GM12878 (cell line): Measurements from ENCODE around the gene SPRR3. TPM values are rescaled to one million over a fixed set of nuclear protein-coding genes. Genes with fewer than 3 reads are reported as not detected.
A peak's percentile ranks its signal among the peaks of the same experiment; 100 is the strongest.

ENCODE experiments used
- ATAC-seq: fragments of 200-7000 bp; cut with Tn5 transposase; 3 replicates; pipeline ENCODE4 v1.9.1; 2020; ENCODE audit warnings: mild to moderate bottlenecking, moderate library complexity
- BruUV-seq: library from RNA; stranded (reverse); fragments of 400-500 nt; replicated peaks from 2 replicates; lab custom pipeline; 2021; lab: Mats Ljungman, UMichigan
- CTCF ChIA-PET: fragments of 300-600 bp; sonication (Branson Sonifier 250); formaldehyde crosslinking; extraction: SDS; loops from one replicate; lab custom pipeline; 2021; ENCODE audit warnings: inconsistent platforms; lab: Yijun Ruan, JAX
- POLR2A ChIA-PET: fragments of 350-600 bp; formaldehyde crosslinking; extraction: SDS; loops from one replicate; lab custom pipeline; 2021; ENCODE audit warnings: inconsistent platforms; lab: Charles Lee
- RAD21 ChIA-PET: fragments of 300-600 bp; sonication (Branson Sonifier 250); formaldehyde crosslinking; loops from one replicate; lab custom pipeline; 2023; ENCODE audit warnings: antibody characterized with exemption; ENCODE audit not compliant: unreplicated experiment; lab: Charles Lee
- SMC1A ChIA-PET: fragments of 300-600 bp; sonication (Branson Sonifier 250); formaldehyde crosslinking; loops from one replicate; lab custom pipeline; 2023; ENCODE audit not compliant: unreplicated experiment, uncharacterized antibody; lab: Charles Lee
- DNase-seq: peaks from one replicate; pipeline ENCODE4 v3.0.0-alpha.2; 2011; ENCODE audit warnings: low read depth, low spot score
- FAIRE-seq: peaks from 3 replicates; lab custom pipeline; 2011; peaks lifted over from hg19 to GRCh38; lab: Jason Lieb, UNC
- H2AFZ ChIP-seq: 2 replicates; pipeline ENCODE4 v1.6.0; 2011; ENCODE audit warnings: low read depth, low read length, control low read depth; ENCODE audit not compliant: control insufficient read depth
- H3K27ac ChIP-seq: 2 replicates; pipeline ENCODE4 v1.5.1; 2011; ENCODE audit warnings: control low read depth; ENCODE audit not compliant: control insufficient read depth, insufficient read depth
- H3K27me3 ChIP-seq, 2 experiments: replicated peaks in 1 of 2; 2 replicates each; pipeline versions ENCODE4 v1.6.0 to v1.6.1; 2011; ENCODE audit warnings: low read length in 1 of 2; ENCODE audit not compliant: control insufficient read depth in 2 of 2, insufficient read depth in 2 of 2
- H3K36me3 ChIP-seq, 2 experiments: 2 replicates each; pipeline ENCODE4 v1.5.1; 2011; ENCODE audit warnings: low read length in 1 of 2; ENCODE audit not compliant: control insufficient read depth in 2 of 2, insufficient read depth in 2 of 2
- H3K4me1 ChIP-seq: 2 replicates; pipeline ENCODE4 v1.6.1; 2011; ENCODE audit warnings: mild to moderate bottlenecking, low read length, moderate library complexity, mixed read lengths; ENCODE audit not compliant: control insufficient read depth, insufficient read depth
- H3K4me2 ChIP-seq: 2 replicates; pipeline ENCODE4 v1.6.0; 2011; ENCODE audit warnings: control low read depth; ENCODE audit not compliant: control insufficient read depth, insufficient read depth
- H3K4me3 ChIP-seq: fragments of 200-600 bp; sonication (generic); 2 replicates; pipeline ENCODE4 v1.5.1; 2016
- H3K79me2 ChIP-seq: 2 replicates; pipeline ENCODE4 v1.6.0; 2011; ENCODE audit warnings: low read length; ENCODE audit not compliant: control insufficient read depth, insufficient read depth
- H3K9ac ChIP-seq: 2 replicates; pipeline ENCODE4 v1.8.0; 2011; ENCODE audit warnings: low read length, control low read depth, mixed read lengths; ENCODE audit not compliant: control insufficient read depth, insufficient read depth
- H3K9me3 ChIP-seq: replicated peaks from 3 replicates; pipeline ENCODE4 v1.5.1; 2011; ENCODE audit warnings: mild to moderate bottlenecking, low read length; ENCODE audit not compliant: control insufficient read depth, insufficient read depth
- H4K20me1 ChIP-seq: 2 replicates; pipeline ENCODE4 v1.6.0; 2011; ENCODE audit not compliant: control insufficient read depth, insufficient read depth
- ESRRA ChIP-seq: IDR thresholded peaks from 2 replicates; pipeline ENCODE4 v1.6.1; 2012; ENCODE audit warnings: mild to moderate bottlenecking, low read length, improper control_type of control experiment
- KDM1A ChIP-seq: fragments of 200-600 bp; sonication (generic); IDR thresholded peaks from 2 replicates; pipeline ENCODE4 v1.6.1; 2016; ENCODE audit warnings: borderline replicate concordance
- PAX8 ChIP-seq: fragments of 450-650 bp; IDR thresholded peaks from 2 replicates; pipeline ENCODE4 v1.6.1; 2017; ENCODE audit warnings: mild to moderate bottlenecking, moderate library complexity
- RAD21 ChIP-seq: IDR thresholded peaks from 2 replicates; pipeline ENCODE4 v1.6.1; 2011; ENCODE audit warnings: mild to moderate bottlenecking, low read depth, low read length, moderate library complexity; ENCODE audit not compliant: insufficient read depth
- ZNF384 ChIP-seq: IDR thresholded peaks from 2 replicates; pipeline ENCODE4 v1.6.1; 2012; ENCODE audit warnings: low read depth, mild to moderate bottlenecking, low read length, improper control_type of control experiment, borderline replicate concordance
- WGBS: methylation state at CpG from one replicate; pipeline ENCODE4 v1.1.6; 2016; ENCODE audit warnings: low lambda C conversion rate; ENCODE audit not compliant: insufficient replicate concordance, insufficient coverage; ENCODE audit errors: missing lambda C conversion rate; 5-methylcytosine and 5-hydroxymethylcytosine counted together
- in situ Hi-C: fragments of 300-500 bp; cut with MboI; formaldehyde crosslinking; loops from 9 replicates; pipeline ENCODE4 v1.14.3; 2018; ENCODE audit warnings: mixed read lengths
- intact Hi-C: fragments of 100-400 bp; cut with micrococcal nuclease; formaldehyde crosslinking; loops from one replicate; pipeline ENCODE4 v1.14.2; 2022; ENCODE audit not compliant: unreplicated experiment
- polyA plus RNA-seq, 11 experiments: library from polyadenylated mRNA; depleted of rRNA in 4 of 11; unstranded in 6 of 11; stranded (reverse) in 5 of 11; fragments of >200 nt; fragmentation: Nextera tagmentation in 4 of 11; fragmentation: Illumina TruSeq in 1 of 11; extraction: Ambion mirVana in 4 of 11; extraction: Trizol in 1 of 11; gene quantifications; 1 replicate in 1 of 11; 2 replicates in 10 of 11; pipeline versions ENCODE4 v1.2.1 to v1.2.3, GENCODE V29; 2011 to 2016; ENCODE audit warnings: inconsistent platforms in 2 of 11, missing spikeins in 2 of 11, low read depth in 1 of 11
- total RNA-seq, 4 experiments: library from RNA; depleted of rRNA in 3 of 4; stranded (reverse); fragments of >200 nt in 3 of 4; fragmentation: Illumina TruSeq in 1 of 4; extraction: Trizol in 1 of 4; gene quantifications; 2 replicates each; pipeline versions ENCODE4 v1.2.1 to v1.2.3, GENCODE V29; 2013 to 2021
- TF ChIP-seq, protein P1 (sequence below): IDR thresholded peaks from 2 replicates; pipeline ENCODE4 v1.6.1; 2012; ENCODE audit warnings: low read depth, low read length, improper control_type of control experiment
- TF ChIP-seq, protein P2 (sequence below), 3 experiments: IDR thresholded peaks in 2 of 3; conservative IDR thresholded peaks in 1 of 3; 2 replicates each; pipeline ENCODE4 v1.5.1; 2011; ENCODE audit warnings: low read depth in 3 of 3, low read length in 3 of 3, mild to moderate bottlenecking in 3 of 3, control low read depth in 2 of 3, moderate library complexity in 2 of 3, inconsistent platforms in 1 of 3, mixed read lengths in 1 of 3; ENCODE audit not compliant: control insufficient read depth in 2 of 3, insufficient read depth in 1 of 3; ENCODE audit errors: extremely low read depth in 1 of 3

SPRR3 gene
- total and polyA plus RNA-seq, 10 of the 15 experiments (the other 5 are each of a cell fraction or from before 2014, with no cell fraction given), result not detected

DNA sequence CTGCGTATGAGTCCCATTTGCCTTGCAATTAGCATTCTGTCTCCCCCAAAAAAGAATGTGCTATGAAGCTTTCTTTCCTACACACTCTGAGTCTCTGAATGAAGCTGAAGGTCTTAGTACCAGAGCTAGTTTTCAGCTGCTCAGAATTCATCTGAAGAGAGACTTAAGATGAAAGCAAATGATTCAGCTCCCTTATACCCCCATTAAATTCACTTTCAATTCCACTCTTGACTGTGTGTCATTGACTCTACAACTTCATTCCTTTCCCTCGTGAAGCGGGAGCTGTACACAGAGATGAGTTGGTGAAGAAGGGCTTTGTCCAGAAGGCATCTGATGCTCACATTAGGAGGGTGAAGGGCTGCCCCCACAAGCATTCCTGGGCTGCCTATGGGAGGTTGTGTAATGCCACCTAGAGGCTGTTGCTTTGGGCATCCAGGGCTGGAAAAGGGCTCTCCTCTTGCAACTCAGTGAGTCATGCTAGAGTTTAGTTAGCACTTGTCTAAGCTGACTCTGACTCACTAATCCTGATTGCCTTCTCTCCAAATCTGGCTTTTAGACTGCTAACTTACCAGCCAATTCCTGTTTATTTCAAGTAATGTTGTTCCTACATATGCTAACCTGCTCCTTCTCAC is 31.2 kb downstream of the SPRR3 start:
- Histone ChIP-seq H3K9me3 (no peaks in the 10 kb centered on the region), H3K9ac (no peak overlapping the region), H3K36me3 (no peaks in the 10 kb centered on the region), H3K27me3 (no peaks in the 10 kb centered on the region; a peak in 1 of 4 replicates), H3K4me1 (no peaks in the 10 kb centered on the region), H3K4me3 (no peak overlapping the region), H4K20me1 (no peaks in the 10 kb centered on the region), H2AFZ (no peak overlapping the region), H3K27ac (no peak overlapping the region), H3K4me2 (no peak overlapping the region)
- CTCF ChIA-PET, result interaction anchor here (0.6 to 1.8 kb wide), 6 partner anchors 51 to 304 kb away, joined by 3 to 8 read pairs (median 3); no protein-coding TSS in a partner anchor
- RAD21 ChIA-PET, result interaction anchor here (1.1 to 1.2 kb wide), 2 partner anchors 71 to 160 kb away, joined by 3 to 5 read pairs; no protein-coding TSS in a partner anchor
- FAIRE-seq (no peak), ATAC-seq (peak; percentile 67)
- intact Hi-C loops (loop anchor here (10.0 kb wide), 1 partner anchor 158 kb away; the partner anchor contains the start of gene SMCP), in situ Hi-C loops (no loop called here)
- 3% methylated on average over 3 of the region's 3 CpGs for WGBS
- no TSS peak for BruUV-seq
- POLR2A ChIA-PET, result no interaction called here
- TF ChIP-seq ZNF384, result no peak
- TF ChIP-seq PAX8, result no peak
- TF ChIP-seq, protein P1, sequence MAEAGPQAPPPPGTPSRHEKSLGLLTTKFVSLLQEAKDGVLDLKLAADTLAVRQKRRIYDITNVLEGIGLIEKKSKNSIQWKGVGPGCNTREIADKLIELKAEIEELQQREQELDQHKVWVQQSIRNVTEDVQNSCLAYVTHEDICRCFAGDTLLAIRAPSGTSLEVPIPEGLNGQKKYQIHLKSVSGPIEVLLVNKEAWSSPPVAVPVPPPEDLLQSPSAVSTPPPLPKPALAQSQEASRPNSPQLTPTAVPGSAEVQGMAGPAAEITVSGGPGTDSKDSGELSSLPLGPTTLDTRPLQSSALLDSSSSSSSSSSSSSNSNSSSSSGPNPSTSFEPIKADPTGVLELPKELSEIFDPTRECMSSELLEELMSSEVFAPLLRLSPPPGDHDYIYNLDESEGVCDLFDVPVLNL, result no peak
- TF ChIP-seq ESRRA, result no peak
- peak; percentile 23; the same call in 1 of the 2 replicates for TF ChIP-seq RAD21
- TF ChIP-seq, protein P2, sequence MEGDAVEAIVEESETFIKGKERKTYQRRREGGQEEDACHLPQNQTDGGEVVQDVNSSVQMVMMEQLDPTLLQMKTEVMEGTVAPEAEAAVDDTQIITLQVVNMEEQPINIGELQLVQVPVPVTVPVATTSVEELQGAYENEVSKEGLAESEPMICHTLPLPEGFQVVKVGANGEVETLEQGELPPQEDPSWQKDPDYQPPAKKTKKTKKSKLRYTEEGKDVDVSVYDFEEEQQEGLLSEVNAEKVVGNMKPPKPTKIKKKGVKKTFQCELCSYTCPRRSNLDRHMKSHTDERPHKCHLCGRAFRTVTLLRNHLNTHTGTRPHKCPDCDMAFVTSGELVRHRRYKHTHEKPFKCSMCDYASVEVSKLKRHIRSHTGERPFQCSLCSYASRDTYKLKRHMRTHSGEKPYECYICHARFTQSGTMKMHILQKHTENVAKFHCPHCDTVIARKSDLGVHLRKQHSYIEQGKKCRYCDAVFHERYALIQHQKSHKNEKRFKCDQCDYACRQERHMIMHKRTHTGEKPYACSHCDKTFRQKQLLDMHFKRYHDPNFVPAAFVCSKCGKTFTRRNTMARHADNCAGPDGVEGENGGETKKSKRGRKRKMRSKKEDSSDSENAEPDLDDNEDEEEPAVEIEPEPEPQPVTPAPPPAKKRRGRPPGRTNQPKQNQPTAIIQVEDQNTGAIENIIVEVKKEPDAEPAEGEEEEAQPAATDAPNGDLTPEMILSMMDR (IDR thresholded peaks at IDR 0.05 in 2 of 3, conservative IDR thresholded peaks at IDR 0.05 in 1 of 3; ENCODE audit: control insufficient read depth in 2 of 3, extremely low read depth in 1 of 3, insufficient read depth in 1 of 3, low read depth in 3 of 3, low read length in 3 of 3), result peak in 2 of 3 experiments; percentile 14 to 30; a peak in 3 of 6 replicates
- no peak for TF ChIP-seq KDM1A
- TF ChIP-seq, all 136 proteins: peak for 2
- SMC1A ChIA-PET, result interaction anchor here (1.0 to 1.5 kb wide), 2 partner anchors 65 to 109 kb away, joined by 3 to 5 read pairs; no protein-coding TSS in a partner anchor
- no peak for DNase-seq
- H3K79me2 ChIP-seq, result no peaks in the 10 kb centered on the region
